ENCODE data around the gene SPRN. TPM values are rescaled to one million over a fixed set of nuclear protein-coding genes. Genes with fewer than 3 reads are reported as not detected.
A peak's percentile ranks its signal among the peaks of the same experiment; 100 is the strongest.
"Not testable (repeated sequence)": the region's sequence is repeated elsewhere in the genome, so short reads cannot be mapped to it uniquely, and the experiment has no call there.

SPRN gene
- 1 to 10 TPM in 2 of 4 donors, under 1 TPM in 2; 0.81 to 3.3 (median 0.99) TPM for polyA plus RNA-seq
- long read RNA-seq, donor 1, result 0 reads
- long read RNA-seq, donor 2, result 0 reads
- long read RNA-seq, donor 3, result 0 reads
- long read RNA-seq, donor 4, result 0 reads
- long read RNA-seq, donor 5, result 0 reads
- long read RNA-seq, donor 6, result 0 reads
- long read RNA-seq, donor 7, result 0 reads
- long read RNA-seq, donor 8, partial matches to known transcripts, result 0 of 1 reads
- long read RNA-seq, donor 8, other reads (novel, unspliced or antisense), result 0 of 1 reads
- long read RNA-seq, donor 9, result 0 reads
- long read RNA-seq, donor 10, partial matches to known transcripts, result 0 of 1 reads
- long read RNA-seq, donor 10, other reads (novel, unspliced or antisense), result 0 of 1 reads

- Histone ChIP-seq H3K36me3 (ENCODE audit: control insufficient read depth in 3 of 3, insufficient read depth in 2 of 3, low read depth in 1 of 3, low read length in 3 of 3) (peaks cover 3 to 21% (median 5%) of the 10 kb centered on the region in 3 donors), H3K4me3 (ENCODE audit: low read depth in 1 of 3, low read length in 3 of 3) (peak within 1 kb of the TSS in 1 of 3 donors; percentile 39)
- not testable (repeated sequence) for H3K27me3 ChIP-seq (ENCODE audit: control insufficient read depth in 3 of 3, insufficient read depth in 3 of 3, low read length in 3 of 3); H3K9me3 ChIP-seq (ENCODE audit: control insufficient read depth in 2 of 2, insufficient read depth in 1 of 2, low read depth in 1 of 2, low read length in 1 of 2); H3K4me1 ChIP-seq (ENCODE audit: control insufficient read depth in 3 of 3, insufficient read depth in 2 of 3, low read depth in 1 of 3, low read length in 2 of 3); FAIRE-seq; DNase-seq; H3K27ac ChIP-seq (ENCODE audit: low read depth in 1 of 3, low read length in 2 of 3)
- 0 to 18% (median 8%) methylated on average over 5 to 12 of the region's 37 CpGs for WGBS, 3 donors
Measured at GRCh38 chr10:133424601-133425000, at the start of gene SPRN. TSS of gene SPRN (minus strand) at chr10:133424625. CDS start at chr10:133423681, 944 bp downstream.

GRCh38 chr10:133474027-133474426 lies 49.6 kb upstream of the SPRN start:
- 76 to 84% (median 83%) methylated on average over 2 of the region's 2 CpGs for WGBS, 3 donors
- no peak overlapping the region for H3K27ac ChIP-seq (ENCODE audit: low read depth in 1 of 3, low read length in 2 of 3)
- no peak for FAIRE-seq
- no peak for DNase-seq
- H3K27me3 ChIP-seq (ENCODE audit: control insufficient read depth in 3 of 3, insufficient read depth in 3 of 3, low read length in 3 of 3), result no peaks in the 10 kb centered on the region
- no peaks in the 10 kb centered on the region for H3K36me3 ChIP-seq (ENCODE audit: control insufficient read depth in 3 of 3, insufficient read depth in 2 of 3, low read depth in 1 of 3, low read length in 3 of 3)
- peaks cover 0 to 5% of the 10 kb centered on the region in 2 donors for H3K9me3 ChIP-seq (ENCODE audit: control insufficient read depth in 2 of 2, insufficient read depth in 1 of 2, low read depth in 1 of 2, low read length in 1 of 2)
- H3K4me1 ChIP-seq (ENCODE audit: control insufficient read depth in 3 of 3, insufficient read depth in 2 of 3, low read depth in 1 of 3, low read length in 2 of 3), result no peaks in the 10 kb centered on the region
- H3K4me3 ChIP-seq (ENCODE audit: low read depth in 1 of 3, low read length in 3 of 3), result no peak overlapping the region

- H3K36me3 ChIP-seq (ENCODE audit: control insufficient read depth in 3 of 3, insufficient read depth in 2 of 3, low read depth in 1 of 3, low read length in 3 of 3), result no peaks in the 10 kb centered on the region
- no peak for DNase-seq
- H3K27ac ChIP-seq (ENCODE audit: low read depth in 1 of 3, low read length in 2 of 3), result no peak overlapping the region
- WGBS, 3 donors, result 49 to 63% (median 62%) methylated on average over 4 of the region's 4 CpGs
- H3K9me3 ChIP-seq (ENCODE audit: control insufficient read depth in 2 of 2, insufficient read depth in 1 of 2, low read depth in 1 of 2, low read length in 1 of 2), result peaks cover 0 to 5% of the 10 kb centered on the region in 2 donors
- FAIRE-seq, result no peak
- no peak overlapping the region for H3K4me3 ChIP-seq (ENCODE audit: low read depth in 1 of 3, low read length in 3 of 3)
- no peaks in the 10 kb centered on the region for H3K4me1 ChIP-seq (ENCODE audit: control insufficient read depth in 3 of 3, insufficient read depth in 2 of 3, low read depth in 1 of 3, low read length in 2 of 3)
- H3K27me3 ChIP-seq (ENCODE audit: control insufficient read depth in 3 of 3, insufficient read depth in 3 of 3, low read length in 3 of 3), result no peaks in the 10 kb centered on the region
Measured at GRCh38 chr10:133473270-133473669, 48.8 kb upstream of the SPRN start.

- 78 to 79% (median 78%) methylated on average over 7 of the region's 7 CpGs for WGBS, 3 donors
- H3K27ac ChIP-seq (ENCODE audit: low read depth in 1 of 3, low read length in 2 of 3), result no peak overlapping the region
- peaks cover 0 to 5% of the 10 kb centered on the region in 2 donors for H3K9me3 ChIP-seq (ENCODE audit: control insufficient read depth in 2 of 2, insufficient read depth in 1 of 2, low read depth in 1 of 2, low read length in 1 of 2)
- H3K36me3 ChIP-seq (ENCODE audit: control insufficient read depth in 3 of 3, insufficient read depth in 2 of 3, low read depth in 1 of 3, low read length in 3 of 3), result no peaks in the 10 kb centered on the region
- H3K4me3 ChIP-seq (ENCODE audit: low read depth in 1 of 3, low read length in 3 of 3), result no peak overlapping the region
- FAIRE-seq (no peak), DNase-seq (no peak)
- no peaks in the 10 kb centered on the region for H3K4me1 ChIP-seq (ENCODE audit: control insufficient read depth in 3 of 3, insufficient read depth in 2 of 3, low read depth in 1 of 3, low read length in 2 of 3)
- no peaks in the 10 kb centered on the region for H3K27me3 ChIP-seq (ENCODE audit: control insufficient read depth in 3 of 3, insufficient read depth in 3 of 3, low read length in 3 of 3)
Measured at GRCh38 chr10:133471300-133472109, 47.1 kb upstream of the SPRN start.

GRCh38 chr10:133469205-133469604 lies 44.8 kb upstream of the SPRN start:
- H3K27me3 ChIP-seq (ENCODE audit: control insufficient read depth in 3 of 3, insufficient read depth in 3 of 3, low read length in 3 of 3); H3K9me3 ChIP-seq (ENCODE audit: control insufficient read depth in 2 of 2, insufficient read depth in 1 of 2, low read depth in 1 of 2, low read length in 1 of 2): not testable (repeated sequence)

GRCh38 chr10:133467286-133467911 lies 43.0 kb upstream of the SPRN start:
- H3K4me3 ChIP-seq (ENCODE audit: low read depth in 1 of 3, low read length in 3 of 3), result no peak overlapping the region
- no peak for DNase-seq
- FAIRE-seq, result no peak
- no peaks in the 10 kb centered on the region for H3K4me1 ChIP-seq (ENCODE audit: control insufficient read depth in 3 of 3, insufficient read depth in 2 of 3, low read depth in 1 of 3, low read length in 2 of 3)
- H3K9me3 ChIP-seq (ENCODE audit: control insufficient read depth in 2 of 2, insufficient read depth in 1 of 2, low read depth in 1 of 2, low read length in 1 of 2), result peaks cover 0 to 5% of the 10 kb centered on the region in 2 donors
- no peaks in the 10 kb centered on the region for H3K36me3 ChIP-seq (ENCODE audit: control insufficient read depth in 3 of 3, insufficient read depth in 2 of 3, low read depth in 1 of 3, low read length in 3 of 3)
- no peak overlapping the region for H3K27ac ChIP-seq (ENCODE audit: low read depth in 1 of 3, low read length in 2 of 3)
- WGBS, 3 donors, result 90% methylated on average over 17 of the region's 17 CpGs
- no peaks in the 10 kb centered on the region for H3K27me3 ChIP-seq (ENCODE audit: control insufficient read depth in 3 of 3, insufficient read depth in 3 of 3, low read length in 3 of 3)

More at GRCh38 chr10:133469205-133469604, 44.8 kb upstream of the SPRN start:
- not testable (repeated sequence) for H3K4me1 ChIP-seq (ENCODE audit: control insufficient read depth in 3 of 3, insufficient read depth in 2 of 3, low read depth in 1 of 3, low read length in 2 of 3); H3K36me3 ChIP-seq (ENCODE audit: control insufficient read depth in 3 of 3, insufficient read depth in 2 of 3, low read depth in 1 of 3, low read length in 3 of 3); H3K27ac ChIP-seq (ENCODE audit: low read depth in 1 of 3, low read length in 2 of 3); FAIRE-seq; DNase-seq; H3K4me3 ChIP-seq (ENCODE audit: low read depth in 1 of 3, low read length in 3 of 3)
- WGBS, 3 donors, result 67 to 86% (median 81%) methylated on average over 3 of the region's 3 CpGs

- Histone ChIP-seq H3K4me3 (ENCODE audit: low read depth in 1 of 3, low read length in 3 of 3) (no peak overlapping the region), H3K4me1 (ENCODE audit: control insufficient read depth in 3 of 3, insufficient read depth in 2 of 3, low read depth in 1 of 3, low read length in 2 of 3) (no peaks in the 10 kb centered on the region), H3K27me3 (ENCODE audit: control insufficient read depth in 3 of 3, insufficient read depth in 3 of 3, low read length in 3 of 3) (no peaks in the 10 kb centered on the region), H3K36me3 (ENCODE audit: control insufficient read depth in 3 of 3, insufficient read depth in 2 of 3, low read depth in 1 of 3, low read length in 3 of 3) (no peaks in the 10 kb centered on the region), H3K9me3 (ENCODE audit: control insufficient read depth in 2 of 2, insufficient read depth in 1 of 2, low read depth in 1 of 2, low read length in 1 of 2) (peaks cover 0 to 5% of the 10 kb centered on the region in 2 donors), H3K27ac (ENCODE audit: low read depth in 1 of 3, low read length in 2 of 3) (no peak overlapping the region)
- FAIRE-seq, result no peak
- no peak for DNase-seq
- 91 to 95% (median 93%) methylated on average over 7 of the region's 7 CpGs for WGBS, 3 donors
Measured at GRCh38 chr10:133466683-133467275, 42.4 kb upstream of the SPRN start.

- Histone ChIP-seq H3K27me3 (ENCODE audit: control insufficient read depth in 3 of 3, insufficient read depth in 3 of 3, low read length in 3 of 3) (no peaks in the 10 kb centered on the region), H3K36me3 (ENCODE audit: control insufficient read depth in 3 of 3, insufficient read depth in 2 of 3, low read depth in 1 of 3, low read length in 3 of 3) (no peaks in the 10 kb centered on the region)
- WGBS, 3 donors, result 85 to 89% (median 86%) methylated on average over 7 of the region's 7 CpGs
Measured at GRCh38 chr10:133465950-133466474, 41.6 kb upstream of the SPRN start.

More at GRCh38 chr10:133465950-133466474, 41.6 kb upstream of the SPRN start:
- Histone ChIP-seq H3K9me3 (ENCODE audit: control insufficient read depth in 2 of 2, insufficient read depth in 1 of 2, low read depth in 1 of 2, low read length in 1 of 2) (no peaks in the 10 kb centered on the region), H3K4me3 (ENCODE audit: low read depth in 1 of 3, low read length in 3 of 3) (no peak overlapping the region), H3K4me1 (ENCODE audit: control insufficient read depth in 3 of 3, insufficient read depth in 2 of 3, low read depth in 1 of 3, low read length in 2 of 3) (no peaks in the 10 kb centered on the region), H3K27ac (ENCODE audit: low read depth in 1 of 3, low read length in 2 of 3) (no peak overlapping the region)
- FAIRE-seq (no peak), DNase-seq (no peak)
